Endodermal cell (in vitro differentiated cells): ENCODE data around the gene OR7C1. TPM values are rescaled to one million over a fixed set of nuclear protein-coding genes. Genes with fewer than 3 reads are reported as not detected.

Source experiments
- DNase-seq: peaks from one replicate; pipeline ENCODE4 v3.0.0-alpha.2; 2017
- H3K27ac ChIP-seq: 2 replicates; pipeline ENCODE4 v1.5.1; 2013; ENCODE audit warnings: mild to moderate bottlenecking, low read depth, low read length, moderate library complexity
- H3K27me3 ChIP-seq: 2 replicates; pipeline ENCODE4 v1.6.1; 2013; ENCODE audit warnings: mild to moderate bottlenecking, low read length, moderate library complexity; ENCODE audit not compliant: insufficient read depth, control insufficient read depth, poor library complexity, severe bottlenecking
- H3K36me3 ChIP-seq: 2 replicates; pipeline ENCODE4 v1.7.0; 2013; ENCODE audit warnings: mild to moderate bottlenecking, low read length, moderate library complexity; ENCODE audit not compliant: control insufficient read depth, insufficient read depth
- H3K4me1 ChIP-seq: one replicate; pipeline ENCODE4 v1.7.0; 2013; ENCODE audit warnings: low read length; ENCODE audit not compliant: control insufficient read depth, insufficient read depth
- H3K4me3 ChIP-seq: 2 replicates; pipeline ENCODE4 v1.5.1; 2013; ENCODE audit warnings: mild to moderate bottlenecking, low read length, moderate library complexity
- H3K9ac ChIP-seq: 2 replicates; pipeline ENCODE4 v1.6.1; 2013; ENCODE audit warnings: mild to moderate bottlenecking, low read length, moderate library complexity; ENCODE audit not compliant: poor library complexity, severe bottlenecking; ENCODE audit errors: extremely low read depth
- H3K9me3 ChIP-seq: 2 replicates; pipeline ENCODE4 v1.6.1; 2013; ENCODE audit warnings: mild to moderate bottlenecking, low read length, moderate library complexity; ENCODE audit not compliant: control insufficient read depth
- H3K27ac Mint-ChIP-seq: 2 replicates; pipeline ENCODE4 v1.8.0; 2020; ENCODE audit warnings: mixed read lengths
- H3K27me3 Mint-ChIP-seq: 2 replicates; pipeline ENCODE4 v1.8.0; 2021; ENCODE audit warnings: mild to moderate bottlenecking, mixed read lengths; ENCODE audit not compliant: insufficient read depth
- H3K36me3 Mint-ChIP-seq: 2 replicates; pipeline ENCODE4 v1.8.0; 2020; ENCODE audit warnings: low read depth, mixed read lengths
- H3K4me1 Mint-ChIP-seq: 2 replicates; pipeline ENCODE4 v1.8.0; 2020; ENCODE audit warnings: mixed read lengths
- H3K4me3 Mint-ChIP-seq: 2 replicates; pipeline ENCODE4 v1.8.0; 2020; ENCODE audit warnings: mild to moderate bottlenecking, moderate library complexity, mixed read lengths
- H3K9me3 Mint-ChIP-seq: 2 replicates; pipeline ENCODE4 v1.8.0; 2020; ENCODE audit warnings: mild to moderate bottlenecking, mixed read lengths
- CTCF ChIP-seq: fragments of 200-600 bp; sonication (generic); conservative IDR thresholded peaks from 2 replicates; pipeline ENCODE4 v1.5.0; 2021; ENCODE audit warnings: antibody characterized with exemption, mild to moderate bottlenecking
- WGBS, 2 experiments: methylation state at CpG; one replicate each; pipeline versions ENCODE4 v1.1.5 to v1.1.7; 2013; ENCODE audit warnings: missing lambda C conversion rate in 2 of 2, mixed read lengths in 1 of 2; ENCODE audit not compliant: insufficient coverage in 1 of 2, insufficient read length in 1 of 2; 5-methylcytosine and 5-hydroxymethylcytosine counted together
- total RNA-seq, 2 donors: library from RNA; stranded (reverse); fragmentation: NEBNext Ultra II Directional in 1 of 2; extraction: Animal tissue kit (Norgen Biotek cat#: 25700) in 1 of 2; gene quantifications; 2 replicates in 1 of 2; 3 replicates in 1 of 2; pipeline ENCODE4 v1.2.1, GENCODE V29; 2021

Gene OR7C1
- total RNA-seq, 2 donors from 2014 or later, result not detected

DNA sequence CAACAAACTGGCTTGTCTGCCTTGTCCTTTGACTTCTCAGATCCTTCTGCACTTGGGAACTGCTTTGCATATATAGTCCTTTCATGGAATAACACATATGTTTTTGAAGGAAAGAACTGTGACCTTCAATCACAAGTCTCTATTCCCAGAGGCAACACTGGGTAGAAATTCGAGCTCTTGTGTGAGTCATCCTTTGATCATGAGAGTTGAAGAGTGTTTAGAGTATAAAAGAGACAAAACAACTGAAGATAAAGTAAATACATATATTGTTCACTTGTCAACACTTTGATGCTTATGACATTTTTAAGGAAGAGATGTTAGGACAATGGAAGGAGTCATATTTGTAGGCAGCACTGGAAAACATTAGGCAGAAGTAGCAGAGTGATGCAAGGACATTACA is 5.2 kb upstream of the OR7C1 start:
- H3K9me3 Mint-ChIP-seq, result peaks cover 94% of the 10 kb centered on the region
- H3K4me1 Mint-ChIP-seq, result no peaks in the 10 kb centered on the region
- H3K27ac Mint-ChIP-seq, result no peak overlapping the region
- H3K9ac ChIP-seq, result no peak overlapping the region
- H3K36me3 Mint-ChIP-seq, result no peaks in the 10 kb centered on the region
- H3K27me3 Mint-ChIP-seq, result no peaks in the 10 kb centered on the region
- H3K4me3 ChIP-seq, result no peak overlapping the region
- H3K27ac ChIP-seq, result no peak overlapping the region
- no peak for TF ChIP-seq CTCF
- H3K36me3 ChIP-seq, result no peaks in the 10 kb centered on the region
- H3K27me3 ChIP-seq, result no peaks in the 10 kb centered on the region
- 29% methylated on average over 1 of the region's 1 CpG; no CpG with 5 or more reads in 1 of the 2 experiments for WGBS, 2 experiments
- H3K4me1 ChIP-seq, result no peaks in the 10 kb centered on the region
- peaks cover 81% of the 10 kb centered on the region for H3K9me3 ChIP-seq
- no peak for DNase-seq
- no peak overlapping the region for H3K4me3 Mint-ChIP-seq

DNA sequence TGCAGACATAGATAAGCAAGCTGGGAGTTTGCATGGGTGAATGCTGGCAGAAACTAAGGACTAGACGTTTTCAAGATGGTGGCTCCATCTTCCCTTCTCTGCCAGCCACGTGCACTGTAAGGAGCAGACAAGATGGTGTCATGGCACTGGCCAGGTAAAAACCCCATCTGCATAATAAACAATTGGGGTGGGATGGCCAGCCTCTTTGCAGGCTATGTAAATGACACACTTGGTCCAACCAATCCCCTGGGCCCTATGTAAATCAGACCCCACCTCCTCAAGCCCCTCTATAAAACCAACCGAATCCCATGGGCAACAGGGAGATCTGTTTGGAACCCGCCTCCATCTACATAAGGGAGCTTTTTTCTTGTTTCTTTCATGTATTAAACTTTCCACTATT is 2.4 kb upstream of the OR7C1 start:
- no peaks in the 10 kb centered on the region for H3K36me3 Mint-ChIP-seq
- Histone ChIP-seq H3K9me3 (peaks cover 82% of the 10 kb centered on the region), H3K9ac (no peak overlapping the region), H3K4me1 (no peaks in the 10 kb centered on the region), H3K27me3 (no peaks in the 10 kb centered on the region), H3K4me3 (no peak overlapping the region), H3K36me3 (no peaks in the 10 kb centered on the region), H3K27ac (no peak overlapping the region)
- no peak overlapping the region for H3K4me3 Mint-ChIP-seq
- no peak for TF ChIP-seq CTCF
- no peaks in the 10 kb centered on the region for H3K27me3 Mint-ChIP-seq
- DNase-seq, result peak; percentile 48
- peaks cover 91% of the 10 kb centered on the region for H3K9me3 Mint-ChIP-seq
- WGBS, 2 experiments, result 17 to 39% methylated on average over 2 to 4 of the region's 4 CpGs
- no peaks in the 10 kb centered on the region for H3K4me1 Mint-ChIP-seq
- no peak overlapping the region for H3K27ac Mint-ChIP-seq

DNA sequence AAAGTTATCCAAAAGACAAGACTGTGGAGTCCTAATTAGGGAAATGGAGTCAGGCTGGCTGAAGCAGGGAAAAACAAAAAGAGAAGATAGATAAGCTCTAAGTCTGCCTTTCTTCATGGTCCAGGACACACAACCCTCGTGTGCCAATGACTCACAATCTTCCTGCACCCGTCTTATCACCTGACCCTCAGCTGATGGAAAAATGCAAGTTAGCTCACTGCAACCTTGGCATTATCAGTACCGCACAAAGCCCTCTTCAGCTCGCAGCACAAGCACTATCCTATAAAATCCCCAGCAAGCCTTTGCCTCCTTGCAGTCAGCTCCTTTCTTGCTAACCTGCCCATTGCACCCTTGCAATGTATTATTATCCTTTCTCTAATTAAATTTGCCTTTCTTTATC is 4.3 kb downstream of the OR7C1 start:
- Histone ChIP-seq H3K9me3 (peaks cover 73% of the 10 kb centered on the region), H3K9ac (no peak overlapping the region), H3K27me3 (no peaks in the 10 kb centered on the region), H3K27ac (no peak overlapping the region), H3K4me1 (no peaks in the 10 kb centered on the region), H3K4me3 (no peak overlapping the region), H3K36me3 (no peaks in the 10 kb centered on the region)
- no peak for DNase-seq
- no peaks in the 10 kb centered on the region for H3K36me3 Mint-ChIP-seq
- H3K4me3 Mint-ChIP-seq, result no peak overlapping the region
- TF ChIP-seq CTCF, result no peak
- peaks cover 90% of the 10 kb centered on the region for H3K9me3 Mint-ChIP-seq
- H3K27ac Mint-ChIP-seq, result no peak overlapping the region
- H3K27me3 Mint-ChIP-seq, result peaks cover 2% of the 10 kb centered on the region
- 79% methylated on average over 3 to 4 of the region's 4 CpGs for WGBS, 2 experiments
- H3K4me1 Mint-ChIP-seq, result no peaks in the 10 kb centered on the region
